HG02870 (cell line): ENCODE results near the gene NEMP1.

Experiments
- ATAC-seq: cut with Tn5 transposase; IDR thresholded peaks from one replicate; pipeline ENCODE4 v1.9.1; 2021; ENCODE audit warnings: mild to moderate bottlenecking, moderate library complexity; ENCODE audit not compliant: unreplicated experiment

NEMP1 gene

DNA sequence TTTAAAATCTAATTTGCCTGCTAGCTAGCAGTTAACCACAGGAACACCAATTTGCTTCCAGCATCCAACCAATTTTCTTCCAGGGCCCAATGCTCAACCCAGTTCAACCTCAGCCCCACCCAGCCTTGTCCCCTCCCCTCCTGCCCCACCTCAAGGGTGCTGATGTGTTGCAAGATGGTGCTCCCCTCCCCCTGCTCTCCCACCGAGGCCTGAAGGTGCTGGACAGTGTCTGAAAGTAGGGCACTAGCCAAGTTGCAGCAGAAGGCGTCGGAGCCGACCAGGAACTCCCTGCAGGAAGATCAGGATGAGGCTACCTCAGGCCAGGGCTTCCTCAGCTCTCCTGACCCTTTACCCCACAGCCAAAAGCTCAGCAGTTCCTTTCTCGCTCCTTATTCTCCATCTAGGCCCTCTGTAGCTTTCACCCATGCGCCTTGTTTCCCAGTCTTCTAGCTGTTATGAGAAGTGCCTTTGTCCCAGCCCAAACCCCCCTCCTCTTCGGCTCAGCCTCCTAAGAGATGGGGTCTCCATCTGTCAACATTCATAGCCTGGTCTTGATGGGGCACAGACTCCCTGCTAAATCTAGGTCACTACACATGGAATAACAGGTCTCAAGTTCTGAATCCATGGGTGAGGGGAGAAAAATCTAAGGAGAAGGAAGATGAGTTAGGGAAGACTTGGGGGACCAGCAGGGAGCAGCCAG, 29.0 kb upstream of the NEMP1 start:
- ATAC-seq: no peak

DNA sequence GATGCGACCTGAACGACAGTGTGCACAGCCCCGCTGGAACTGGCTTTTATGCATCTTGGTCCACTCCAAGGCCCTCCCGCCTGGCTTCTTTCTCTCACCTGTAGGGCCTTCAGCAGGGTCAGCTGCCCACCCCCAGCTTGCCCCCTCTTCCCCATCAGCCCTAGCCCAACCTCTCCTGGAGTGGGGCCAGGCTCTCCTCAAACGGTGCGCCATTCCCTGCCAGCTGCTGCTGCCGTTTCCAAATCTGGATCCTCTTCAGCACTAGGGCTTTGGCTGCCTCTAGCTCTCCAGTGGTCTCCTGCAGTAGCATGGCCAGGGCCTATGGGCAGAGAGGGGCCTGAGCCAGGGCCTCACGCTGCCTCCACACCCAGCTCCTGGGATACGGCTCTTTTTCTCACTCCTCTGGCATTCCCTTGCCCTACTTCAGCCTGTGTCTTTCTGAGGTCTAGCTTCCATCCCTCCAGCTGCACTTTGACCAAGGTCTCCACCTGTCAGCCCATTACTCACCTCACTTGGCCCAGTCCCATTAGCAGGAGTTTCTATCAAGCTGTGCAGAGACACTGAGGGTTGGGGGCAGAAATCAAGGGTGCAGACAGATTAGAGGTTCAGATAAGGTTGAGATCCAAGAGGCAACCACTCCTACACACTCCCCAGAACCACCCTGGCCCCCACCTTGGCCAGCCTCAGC, 27.6 kb upstream of the NEMP1 start:
- no peak for ATAC-seq

DNA sequence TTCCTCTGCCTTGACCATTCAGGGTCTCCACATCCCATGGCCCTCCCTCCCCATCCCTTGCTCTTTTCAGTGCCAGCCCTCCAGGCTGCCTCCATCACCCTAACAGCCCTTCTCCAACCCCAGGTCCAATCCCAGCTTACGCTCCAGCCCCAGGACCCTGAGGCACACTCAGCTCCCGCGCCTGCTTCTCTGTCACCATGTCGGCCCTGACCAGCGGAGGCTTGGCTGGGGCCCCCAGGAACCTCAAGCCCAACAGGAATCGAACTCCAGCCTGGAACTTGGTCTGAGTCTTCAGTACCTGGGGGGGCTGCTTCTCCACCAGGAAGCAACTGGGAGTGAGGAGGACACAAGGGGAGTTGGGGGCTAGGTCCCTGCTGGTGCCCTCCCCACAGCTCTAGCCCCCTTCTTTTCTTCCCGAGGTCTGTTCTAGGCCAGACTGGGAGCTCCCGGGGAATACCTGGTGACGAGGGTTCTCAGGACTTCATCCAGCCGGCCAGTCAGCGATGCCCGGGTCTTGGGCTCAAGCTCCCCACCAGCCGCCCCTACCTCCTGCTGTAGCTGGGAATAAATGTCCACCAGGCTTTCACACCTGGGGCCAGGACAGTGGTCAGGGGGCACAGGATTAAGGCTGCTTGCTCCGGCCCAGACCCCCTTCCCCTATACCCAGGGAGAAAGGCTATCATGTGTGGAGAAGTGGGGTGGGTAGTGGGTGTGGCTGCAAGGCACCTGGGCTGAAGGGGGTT, 26.6 kb upstream of the NEMP1 start:
- no peak for ATAC-seq

DNA sequence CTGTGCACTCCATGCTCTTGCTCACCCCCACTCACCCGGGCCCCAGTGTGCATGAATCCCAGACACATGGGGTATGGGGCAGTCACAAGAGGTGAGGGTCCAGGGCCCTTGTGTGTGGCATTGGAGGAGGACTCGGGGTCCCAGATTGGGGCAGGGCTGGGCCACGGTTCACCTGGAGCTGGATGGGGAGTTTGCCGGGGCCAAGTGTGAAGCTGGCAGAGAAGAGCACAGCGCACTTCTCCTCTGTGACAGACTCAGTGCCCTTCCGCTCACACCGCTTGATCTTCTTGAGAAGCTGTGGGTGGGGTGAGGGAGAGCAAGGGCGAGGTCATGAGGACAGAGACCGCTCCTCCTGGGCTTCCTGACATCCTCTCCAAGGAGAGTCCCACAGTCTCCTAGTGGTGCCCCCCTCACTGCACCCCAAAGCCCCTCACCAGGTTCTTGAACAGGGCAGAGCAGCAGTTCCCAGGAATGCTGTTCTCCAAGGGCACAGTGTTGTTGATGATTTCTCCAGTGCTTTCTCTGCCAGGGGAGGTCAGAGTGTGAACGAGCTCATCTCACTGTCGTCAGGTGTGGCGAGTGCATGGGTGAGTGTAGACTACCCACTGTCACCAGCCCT, 25.8 kb upstream of the NEMP1 start:
- ATAC-seq: no peak

DNA sequence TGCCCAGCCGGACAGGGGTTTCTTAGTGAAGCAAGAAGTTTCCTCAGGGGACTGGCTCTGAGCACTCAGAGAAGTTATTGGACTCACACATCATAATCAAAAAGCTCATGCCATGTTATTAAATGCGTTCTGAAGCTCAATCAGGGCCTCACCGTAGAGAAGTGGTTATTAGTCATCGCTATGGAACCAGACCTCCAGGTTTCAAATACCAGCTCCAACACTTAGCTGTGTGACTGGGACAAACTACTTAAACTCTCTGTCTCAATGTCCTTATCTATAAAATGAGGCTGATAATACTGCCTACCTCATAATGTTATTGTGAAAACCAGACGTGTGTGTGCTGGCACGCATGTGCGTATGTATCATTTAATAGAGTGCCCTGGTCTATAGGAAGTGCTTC, 25.3 kb upstream of the NEMP1 start:
- no peak for ATAC-seq

DNA sequence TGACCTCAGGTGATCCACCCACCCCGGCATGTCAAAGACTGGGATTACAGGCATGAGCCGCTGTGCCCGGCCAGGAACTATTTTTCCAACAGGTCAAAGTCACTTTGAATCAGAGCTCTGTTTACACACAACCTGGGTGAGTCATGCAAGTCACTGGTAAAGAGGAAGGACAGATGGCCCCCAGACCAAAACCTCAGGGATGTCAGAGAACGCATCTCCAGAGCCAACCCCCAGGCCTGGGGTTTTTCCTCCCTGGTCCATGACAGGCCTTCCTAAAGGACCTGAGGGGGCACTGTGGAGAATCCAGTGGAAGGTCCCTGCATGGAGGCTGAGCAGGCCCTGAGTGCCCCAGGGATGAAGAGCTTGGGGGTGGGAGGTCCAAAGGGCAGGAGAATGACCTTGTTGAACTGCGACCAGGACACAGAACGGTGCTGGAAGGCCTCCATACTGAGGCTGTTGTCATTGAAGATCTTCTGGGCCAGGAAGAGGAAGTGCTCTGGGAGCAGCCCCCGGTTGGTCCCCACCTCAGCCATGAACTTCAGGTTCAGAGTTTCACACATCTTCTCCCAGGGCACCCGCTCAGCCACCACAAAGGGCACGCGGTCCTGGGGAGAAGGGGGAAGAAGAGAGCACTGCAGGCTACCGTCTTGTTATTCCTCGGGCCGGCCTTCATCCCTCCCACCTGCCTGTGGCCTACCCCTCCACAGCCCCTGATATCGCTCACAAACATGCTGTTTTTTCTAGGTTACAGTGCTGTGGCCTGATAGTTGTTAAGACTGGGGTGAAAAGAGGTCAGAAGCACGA, 23.5 kb upstream of the NEMP1 start:
- no peak for ATAC-seq

DNA sequence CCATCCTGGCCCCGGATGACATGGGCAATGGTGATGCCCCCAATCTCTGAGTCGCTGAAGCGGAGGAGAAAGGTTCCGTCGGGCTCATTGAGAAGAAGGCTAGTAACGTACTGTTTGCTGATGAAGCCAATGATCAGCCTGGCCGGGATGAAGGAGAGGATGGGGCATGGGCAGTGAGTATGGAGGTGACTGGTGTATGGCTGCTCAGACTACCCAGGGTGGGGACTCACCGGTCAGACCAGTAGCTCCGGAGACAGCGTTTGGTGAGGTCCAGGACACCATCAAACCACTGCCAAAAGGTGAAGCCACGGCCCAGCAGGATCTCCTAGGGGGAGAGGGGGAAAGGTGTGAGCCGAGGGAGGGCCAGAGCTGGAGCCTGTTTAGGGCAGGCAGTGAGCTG, 21.2 kb upstream of the NEMP1 start:
- no peak for ATAC-seq

DNA sequence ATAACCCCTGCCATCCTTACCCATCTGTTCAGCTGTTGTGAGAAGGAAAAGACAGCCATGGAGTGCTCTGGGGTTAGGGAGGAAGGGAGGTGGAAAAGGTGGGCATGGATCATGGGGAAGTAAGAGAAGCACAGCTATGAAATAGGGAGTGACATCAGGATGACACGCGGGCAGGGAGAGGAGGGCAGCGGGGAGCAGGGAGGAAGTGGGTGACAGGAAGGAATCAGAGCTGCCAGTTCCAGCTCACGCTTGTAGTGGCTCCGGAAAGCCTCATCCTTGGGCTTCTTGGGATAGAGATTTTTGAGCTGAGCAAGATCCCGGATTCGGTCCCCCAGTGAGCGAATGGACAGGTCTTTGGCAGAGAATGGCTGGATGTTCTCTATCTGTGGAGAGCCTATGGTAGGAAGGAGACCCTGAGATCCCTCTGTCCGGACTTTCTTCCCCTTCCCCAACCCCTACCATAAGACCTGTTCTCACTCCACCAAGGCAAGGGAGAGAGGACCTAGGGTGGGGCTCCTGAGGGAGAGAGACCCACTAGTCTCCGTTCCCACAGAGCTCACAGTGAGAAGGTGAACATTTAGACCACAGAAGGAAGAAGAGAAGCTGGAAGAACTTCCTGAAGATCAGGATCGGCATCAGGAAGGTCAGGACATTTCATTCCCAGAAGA, 20.6 kb upstream of the NEMP1 start:
- ATAC-seq: no peak

DNA sequence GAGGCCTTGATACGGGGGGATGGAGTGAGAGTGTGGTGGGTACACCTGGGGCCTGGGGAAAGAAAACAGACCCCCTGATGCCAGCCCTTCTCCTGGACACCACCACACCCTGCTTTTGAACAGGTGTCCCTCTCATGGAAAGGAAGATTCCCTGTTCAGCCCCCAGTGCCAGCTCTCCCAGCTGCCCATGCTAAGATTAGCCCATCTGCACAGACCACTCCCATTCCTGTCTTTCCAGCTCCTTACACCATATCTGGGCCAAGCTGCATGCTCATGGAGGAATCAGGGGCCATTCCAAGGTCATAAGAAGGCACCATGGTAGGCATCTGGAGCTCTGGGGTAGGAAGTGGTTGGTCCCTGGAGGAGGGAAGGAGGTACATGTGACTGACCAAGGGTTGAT, 20.0 kb upstream of the NEMP1 start:
- no peak for ATAC-seq

DNA sequence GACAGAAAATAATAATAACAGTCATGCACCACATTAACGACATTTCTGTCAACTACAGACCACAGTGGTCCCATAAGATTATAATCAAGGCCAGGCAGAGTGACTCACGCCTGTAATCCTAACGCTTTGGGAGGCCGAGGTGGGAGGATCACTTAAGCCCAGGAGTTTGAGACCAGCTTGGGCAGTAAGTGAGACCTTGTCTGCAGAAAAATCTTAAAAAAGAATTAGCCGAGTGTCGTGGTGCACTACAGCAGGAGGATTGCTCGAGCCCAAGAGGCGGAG, 18.9 kb upstream of the NEMP1 start:
- ATAC-seq: no peak

DNA sequence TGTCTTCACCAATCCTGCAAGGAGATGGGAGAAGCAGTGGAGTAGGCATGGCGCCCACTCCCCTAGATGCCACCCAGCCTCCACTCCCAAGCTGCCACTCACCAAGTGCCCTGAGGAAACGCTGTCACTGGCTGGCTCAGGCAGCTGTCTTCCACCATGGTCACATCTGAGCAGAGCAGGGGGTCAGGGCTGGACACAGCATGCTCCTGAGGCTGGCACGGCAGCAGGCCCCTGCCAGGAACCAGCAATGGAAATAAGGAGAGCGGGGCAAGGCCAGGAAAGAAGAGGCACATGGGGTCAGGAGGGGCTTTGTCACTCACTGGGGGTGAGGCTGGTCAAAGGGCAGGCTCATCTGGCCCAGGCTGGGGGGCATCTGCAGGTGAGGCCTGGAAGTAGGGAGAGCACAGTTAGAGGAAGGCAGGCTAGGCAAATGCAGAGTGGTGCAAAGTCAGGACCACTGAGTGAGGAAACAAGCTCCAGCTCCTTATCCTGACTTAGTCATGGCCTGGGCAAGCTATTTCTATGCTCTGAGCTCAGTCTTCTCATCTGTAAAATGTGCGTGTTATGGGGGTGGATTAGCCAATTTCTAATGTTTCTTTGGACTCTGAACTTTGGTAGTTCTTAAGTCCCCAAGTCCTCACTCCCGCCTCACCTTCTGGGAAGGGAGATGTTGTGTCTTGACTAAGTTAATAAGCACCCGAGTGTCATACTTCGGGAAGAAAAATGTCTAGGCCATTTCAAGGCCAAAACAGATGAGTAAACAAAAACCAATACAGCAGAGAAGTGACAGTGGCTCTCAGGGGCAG, 18.4 kb upstream of the NEMP1 start:
- no peak for ATAC-seq

DNA sequence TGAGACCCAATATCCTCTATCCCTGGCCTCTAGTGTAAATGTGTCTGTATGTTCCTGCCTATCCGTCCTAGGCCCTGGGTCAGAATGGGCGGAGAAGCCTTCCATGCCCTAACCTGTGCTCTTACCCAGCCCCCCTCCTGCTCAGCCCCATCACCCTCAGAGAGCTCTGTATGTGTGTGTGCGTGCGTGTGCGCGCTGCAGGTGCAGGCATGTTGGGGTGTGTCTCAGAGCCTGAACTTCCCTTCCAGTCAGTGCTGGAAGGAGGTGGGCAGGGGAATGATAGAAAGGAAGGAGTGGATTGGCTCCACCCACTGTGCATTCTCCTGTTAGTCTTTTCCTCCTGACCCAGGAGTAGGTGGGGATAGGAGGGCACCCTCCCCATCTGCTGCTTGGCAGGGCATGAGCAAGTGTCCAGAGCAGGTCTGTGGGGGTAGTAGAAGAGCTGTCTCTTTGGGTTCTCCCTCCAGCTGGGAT, 17.5 kb upstream of the NEMP1 start:
- ATAC-seq: no peak

DNA sequence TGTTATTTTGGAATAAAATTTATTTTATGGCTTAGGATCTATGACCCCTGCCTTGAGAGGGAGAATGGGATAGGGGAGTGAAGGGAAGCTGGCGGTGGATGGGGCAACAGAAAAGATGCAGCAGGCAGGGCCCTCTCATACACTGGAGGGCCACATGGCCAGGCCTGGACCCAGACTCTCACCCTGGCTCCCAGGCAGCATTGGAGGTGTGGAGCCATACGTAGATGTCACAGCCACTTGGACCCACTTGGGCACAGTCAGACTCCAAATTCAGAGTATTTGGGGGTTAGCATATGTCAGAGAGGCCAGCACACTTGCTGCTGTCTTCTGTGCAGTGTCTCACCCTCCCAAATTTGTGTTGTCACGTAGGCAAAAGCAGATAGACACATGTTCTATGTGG, 16.8 kb upstream of the NEMP1 start:
- no peak for ATAC-seq

DNA sequence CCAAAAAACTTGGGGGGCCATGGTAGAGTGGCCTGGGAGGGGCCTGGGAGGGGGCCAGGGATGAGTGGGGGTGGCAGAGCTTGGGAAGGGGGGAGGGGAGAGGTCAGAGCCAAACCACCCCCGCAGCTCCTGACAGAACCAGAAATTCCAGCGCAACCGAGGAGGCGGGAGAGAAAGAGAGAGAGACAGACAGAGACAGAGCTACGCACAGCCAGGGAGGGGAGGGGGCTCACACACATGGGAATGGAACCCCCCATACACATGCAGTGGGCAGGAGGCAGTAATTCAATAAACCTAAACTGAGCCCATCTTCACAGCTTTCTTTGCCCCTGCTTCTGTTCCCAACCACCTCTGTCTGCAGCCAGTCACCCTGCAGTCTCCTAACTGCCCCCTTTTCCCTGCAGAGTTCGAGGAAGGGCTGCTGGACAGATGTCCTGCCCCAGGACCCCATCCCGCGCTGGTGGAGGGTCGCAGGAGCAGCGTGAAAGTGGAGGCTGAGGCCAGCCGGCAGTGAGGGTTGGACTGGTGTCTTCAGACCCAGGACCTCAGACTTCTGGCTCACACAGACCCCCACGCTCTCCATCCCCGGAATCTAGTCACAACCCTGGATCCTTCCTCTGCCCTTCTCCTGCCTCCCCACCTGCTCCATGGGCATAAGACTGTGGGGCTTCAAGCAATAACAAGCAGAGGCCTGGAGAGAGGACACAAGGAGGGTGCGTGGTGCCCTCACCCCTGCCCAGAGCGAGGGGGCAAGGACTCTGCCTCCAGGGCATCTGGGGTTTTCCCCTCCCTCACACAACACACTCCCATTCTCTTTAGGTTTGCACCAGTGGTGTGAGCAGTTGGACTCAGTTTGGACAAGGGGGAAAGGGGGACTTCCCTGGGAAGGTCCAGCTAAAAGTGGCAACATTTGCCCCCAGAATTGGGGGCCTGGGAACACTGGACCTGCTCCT, 15.9 kb upstream of the NEMP1 start:
- peak; percentile 2 for ATAC-seq

DNA sequence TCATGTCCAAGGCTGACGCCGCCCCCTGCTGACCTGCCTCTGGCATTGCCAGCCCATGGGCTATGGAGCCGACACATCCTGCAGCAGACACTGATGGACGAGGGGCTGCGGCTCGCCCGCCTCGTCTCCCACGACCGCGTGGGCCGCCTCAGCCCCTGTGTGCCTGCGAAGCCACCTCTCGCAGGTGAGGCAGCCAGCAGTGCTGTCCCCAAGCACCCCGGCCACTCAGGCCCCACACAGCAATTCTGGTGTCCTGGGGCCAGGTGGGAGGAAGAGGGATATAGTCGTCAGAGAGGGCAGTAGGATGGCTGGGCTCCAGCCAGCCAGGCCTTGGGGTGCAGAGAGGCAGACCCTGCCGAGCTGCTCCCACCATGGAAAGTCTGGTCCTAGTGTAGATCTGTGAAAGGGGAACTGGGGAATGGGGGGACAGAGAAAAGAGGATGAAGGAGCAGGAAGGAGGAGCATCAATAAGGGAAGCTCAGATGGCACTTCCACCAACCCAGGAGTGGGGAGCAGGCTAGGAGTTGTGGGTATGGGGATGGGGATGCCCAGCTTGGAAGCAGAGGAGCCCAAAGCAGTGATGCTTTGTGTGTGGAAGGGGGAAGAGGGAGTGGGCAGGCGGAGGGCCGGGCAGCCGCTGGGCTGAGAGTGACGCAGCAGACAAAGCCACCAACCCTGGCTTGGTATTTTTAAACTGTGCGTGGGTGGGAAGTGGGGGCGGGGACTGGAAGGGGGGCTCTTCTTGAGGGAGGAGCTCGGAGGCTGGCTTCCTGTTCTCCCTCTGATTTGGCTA, 15.0 kb upstream of the NEMP1 start:
- ATAC-seq: peak; percentile 36

DNA sequence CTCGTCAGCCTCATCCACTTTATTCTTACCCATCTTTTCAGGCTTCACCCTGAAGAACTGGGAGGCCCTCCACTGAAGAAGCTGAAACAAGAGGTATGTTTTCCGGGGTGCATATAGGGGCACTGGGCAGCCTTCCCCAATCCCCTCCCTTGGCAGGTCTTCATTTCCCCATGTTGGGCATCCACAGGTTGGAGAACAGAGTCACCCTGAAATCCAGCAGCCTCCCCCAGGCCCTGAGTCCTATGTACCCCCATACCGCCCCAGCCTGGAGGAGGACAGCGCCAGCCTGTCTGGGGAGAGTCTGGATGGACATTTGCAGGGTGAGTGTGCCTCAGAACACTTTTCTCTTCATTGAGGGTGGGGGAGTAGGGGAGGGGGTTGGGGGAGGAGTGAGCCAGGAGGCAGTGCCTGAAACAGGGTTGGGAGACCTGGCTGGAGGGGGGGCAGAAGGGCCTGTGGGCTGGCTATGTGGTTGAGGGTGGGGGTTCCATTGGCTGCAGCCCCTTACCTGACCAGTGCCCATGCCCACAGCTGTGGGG, 14.4 kb upstream of the NEMP1 start:
- no peak for ATAC-seq

DNA sequence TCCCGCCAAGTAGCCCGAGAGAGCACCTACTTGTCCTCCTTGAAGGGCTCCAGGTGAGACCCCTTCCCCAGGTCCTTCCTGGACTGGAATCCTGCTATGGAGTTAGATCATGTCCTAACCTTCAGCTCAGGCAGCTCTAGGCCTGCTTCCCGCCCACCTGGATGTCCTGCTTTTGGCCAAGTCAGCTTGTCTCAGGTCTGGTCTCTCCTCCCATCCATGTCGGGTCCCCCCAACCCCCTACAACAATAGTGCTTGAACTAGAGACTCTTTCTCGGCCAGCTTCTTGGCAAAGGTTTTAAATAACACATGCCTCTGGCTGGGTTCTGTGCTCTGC, 13.9 kb upstream of the NEMP1 start:
- ATAC-seq: no peak
